Measurements from ENCODE around the gene MRPL44.

The MRPL44 gene

DNA sequence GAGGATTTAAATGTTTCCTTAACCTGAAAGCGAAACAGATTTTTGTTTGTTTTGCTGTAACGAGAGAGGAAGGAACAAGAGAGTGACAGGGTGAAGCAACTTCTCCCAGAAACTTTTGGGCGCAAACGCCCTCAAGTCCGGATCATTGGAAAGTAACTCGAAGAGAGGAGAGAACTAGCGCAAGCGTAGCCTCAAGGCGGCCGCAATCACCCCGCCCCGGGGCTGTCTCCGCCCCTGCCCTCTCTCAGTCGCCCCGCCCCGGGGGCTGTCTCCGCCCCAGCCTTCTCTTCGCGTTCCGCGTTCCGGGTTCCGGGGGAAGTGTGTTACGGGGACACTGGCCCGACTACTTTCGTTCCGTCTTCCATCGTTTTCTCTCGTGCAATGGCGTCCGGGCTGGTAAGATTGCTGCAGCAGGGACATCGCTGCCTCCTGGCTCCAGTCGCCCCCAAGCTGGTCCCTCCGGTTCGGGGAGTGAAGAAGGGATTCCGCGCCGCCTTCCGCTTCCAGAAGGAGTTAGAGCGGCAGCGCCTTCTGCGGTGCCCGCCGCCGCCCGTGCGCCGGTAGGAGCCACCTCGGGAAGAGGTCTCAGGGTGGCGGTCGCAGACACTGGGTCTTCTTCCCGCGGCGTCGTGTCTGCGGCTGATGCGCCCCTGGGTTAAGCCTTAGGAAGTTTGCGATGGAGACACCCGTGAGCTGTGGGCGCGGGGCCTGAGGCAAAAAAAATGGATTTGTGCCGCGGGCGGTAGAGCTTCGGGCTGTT lies at the start of gene MRPL44:
MRPL44 (plus strand) TSS at position 372 of the 760 bp plus-strand sequence; CDS start at position 382, 10 bp downstream.
- peak; percentile 95 for DNase-seq (ENCODE audit: low spot score)

DNA sequence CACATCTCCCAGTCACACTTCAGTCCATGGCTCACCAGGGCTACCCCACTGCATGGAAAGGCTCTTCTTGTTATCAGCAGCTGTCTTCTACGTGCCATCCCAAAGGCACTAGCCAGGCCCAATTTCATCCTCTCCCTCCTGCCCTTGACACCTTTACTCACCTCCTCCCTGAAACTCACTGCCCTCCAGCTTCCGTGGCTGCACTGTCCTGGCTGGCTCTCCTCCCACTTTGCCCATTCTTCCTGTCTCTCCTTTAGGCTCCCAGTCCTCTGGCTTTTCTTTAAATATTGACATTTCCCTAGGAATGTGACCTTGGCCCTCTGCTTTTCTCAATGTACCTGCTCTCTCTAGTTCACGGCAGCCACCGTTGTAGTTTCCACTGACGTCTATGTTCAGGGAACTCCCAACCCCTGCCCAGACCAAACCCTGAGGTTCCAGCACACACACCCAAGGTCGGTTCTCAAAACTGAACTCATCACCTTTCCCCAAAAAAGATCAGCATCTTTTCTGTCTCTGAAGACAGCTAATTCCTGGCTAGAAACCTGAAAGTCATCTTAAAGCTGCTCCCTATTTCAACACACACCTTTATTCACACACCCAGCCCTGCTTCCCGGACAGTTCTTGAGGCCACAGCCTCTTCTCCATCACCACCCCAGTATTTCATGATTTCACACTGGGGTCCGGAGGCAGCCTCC lies 48.8 kb upstream of the MRPL44 start:
- no peak for DNase-seq (ENCODE audit: low spot score)

DNA sequence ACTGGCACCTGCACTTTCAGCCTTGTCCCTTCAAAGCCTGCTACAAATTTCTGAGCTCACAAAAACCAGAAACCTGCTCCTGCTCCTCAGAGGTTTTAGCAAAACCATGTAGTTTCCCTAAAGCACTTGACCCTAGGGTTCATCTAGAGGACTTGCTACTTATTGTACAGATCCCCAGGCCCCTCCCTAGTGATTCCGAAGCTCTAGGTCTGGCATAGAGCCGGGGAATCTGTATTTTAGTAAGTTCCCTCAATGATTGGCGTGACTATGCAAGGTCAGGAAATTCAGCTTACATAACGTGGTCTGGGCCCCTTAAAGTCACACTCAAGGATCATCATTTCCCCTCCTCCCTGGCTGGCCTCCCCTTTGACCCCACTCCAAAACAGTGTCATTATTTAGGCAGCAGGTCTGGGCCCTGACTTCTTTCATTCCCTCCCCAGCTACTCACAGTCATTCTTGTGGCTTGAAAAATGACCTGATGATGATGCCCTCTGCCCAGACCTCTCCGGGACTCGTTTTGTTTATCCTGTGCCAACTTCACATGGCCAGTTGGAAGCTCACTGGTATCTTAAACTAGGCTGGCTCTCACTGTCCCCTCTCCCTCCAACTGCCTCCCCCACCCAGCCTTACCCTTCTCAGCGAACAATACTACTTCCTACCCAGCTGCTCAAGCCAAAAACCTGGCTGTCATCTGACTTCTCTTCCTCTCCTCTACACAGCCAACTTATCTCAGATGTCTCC lies 48.1 kb upstream of the MRPL44 start:
- no peak for DNase-seq (ENCODE audit: low spot score)

DNA sequence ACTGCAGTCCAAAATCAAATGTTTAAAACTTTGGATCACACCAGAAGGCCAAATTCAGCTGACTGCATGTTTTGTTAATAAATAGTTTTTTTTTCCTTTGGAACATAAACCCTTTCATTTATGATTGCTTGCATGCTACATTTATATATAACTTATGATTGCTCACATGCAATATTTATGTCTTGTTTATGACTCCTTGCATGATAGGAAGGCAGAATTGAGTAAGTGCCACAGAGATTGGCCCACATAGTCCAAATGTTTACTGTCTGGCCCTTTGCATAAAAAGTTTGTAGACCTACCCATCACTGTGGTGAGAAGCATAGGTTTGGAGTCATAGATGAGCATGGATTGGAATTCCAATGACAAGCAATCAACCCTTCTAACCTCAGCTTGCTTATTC lies 42.9 kb upstream of the MRPL44 start:
- peak; percentile 35 for DNase-seq (ENCODE audit: low spot score)

DNA sequence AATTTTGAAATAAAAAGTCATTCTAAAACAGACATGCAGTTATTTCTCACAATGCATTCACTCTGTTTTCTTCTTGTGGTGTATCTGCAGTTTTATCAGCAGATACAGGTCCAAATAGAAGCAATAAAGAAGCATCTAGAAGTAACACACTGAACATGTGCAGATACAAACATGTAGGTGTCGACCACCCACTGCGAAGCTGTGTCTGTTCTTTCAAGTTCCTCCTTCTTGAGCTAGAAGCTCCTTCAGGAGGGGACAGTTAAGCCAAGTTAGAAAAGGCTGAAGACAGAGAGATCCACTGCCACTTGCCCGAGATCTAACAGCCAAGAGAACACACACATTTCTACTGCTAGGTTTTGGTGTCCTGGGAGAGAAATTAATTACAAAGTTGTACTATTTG lies 42.2 kb upstream of the MRPL44 start:
- DNase-seq (ENCODE audit: low spot score): no peak

DNA sequence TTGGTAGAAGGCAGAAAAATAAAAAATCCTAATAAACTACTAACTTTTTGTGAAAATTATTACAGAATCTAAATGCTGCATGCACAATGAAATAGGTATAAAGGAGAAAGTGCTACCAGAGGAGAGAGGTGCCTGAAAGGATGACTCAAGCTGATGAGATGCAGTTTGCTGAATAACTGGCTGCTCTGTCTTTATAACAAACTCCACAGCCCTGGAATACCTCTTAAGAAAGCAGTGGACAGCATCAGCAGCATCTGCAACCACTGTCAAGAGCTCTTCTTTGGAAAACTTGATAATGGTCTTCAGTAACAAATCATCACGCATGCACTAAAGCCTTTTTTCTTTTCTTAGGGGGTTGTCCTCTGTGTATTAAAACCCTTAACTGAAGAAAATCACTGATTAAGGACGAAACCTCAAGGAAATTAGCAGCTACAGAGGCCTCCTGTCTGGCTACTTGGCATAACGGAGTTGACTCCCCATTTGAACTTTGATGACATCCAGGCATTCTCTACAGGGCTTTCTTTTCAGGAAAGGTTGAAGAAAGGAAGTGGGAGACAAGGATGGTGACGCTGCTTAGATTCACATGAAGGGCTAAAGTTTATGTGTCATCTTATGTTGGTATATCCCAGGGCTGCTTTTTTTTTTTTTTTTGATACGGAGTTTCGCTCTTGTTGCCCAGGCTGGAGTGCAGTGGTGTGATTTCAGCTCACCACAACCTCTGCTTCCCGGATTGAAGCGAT lies 40.9 kb upstream of the MRPL44 start:
- no peak for DNase-seq (ENCODE audit: low spot score)

DNA sequence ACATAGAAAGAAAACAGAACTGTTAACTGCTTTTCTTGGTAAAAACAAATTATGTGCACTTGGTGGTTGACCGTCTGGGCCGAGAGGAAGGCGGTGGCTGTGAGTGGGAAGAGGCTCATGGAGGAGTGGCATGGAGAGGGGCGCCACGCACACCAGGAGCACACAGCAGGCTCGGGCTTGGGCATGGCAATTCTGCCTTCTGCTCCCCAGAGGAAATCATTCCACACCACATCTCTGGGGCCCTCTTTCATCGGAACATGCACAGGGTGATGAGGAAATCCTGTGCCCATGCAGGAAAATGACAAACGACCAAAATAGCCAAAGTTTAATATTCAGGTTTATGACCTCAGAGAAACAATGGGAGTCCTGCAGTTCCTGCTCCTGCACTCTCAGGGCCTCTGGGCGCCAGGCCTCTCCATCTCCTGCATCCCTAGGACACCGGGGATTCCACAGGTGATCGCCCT lies 38.6 kb upstream of the MRPL44 start:
- DNase-seq (ENCODE audit: low spot score): no peak

DNA sequence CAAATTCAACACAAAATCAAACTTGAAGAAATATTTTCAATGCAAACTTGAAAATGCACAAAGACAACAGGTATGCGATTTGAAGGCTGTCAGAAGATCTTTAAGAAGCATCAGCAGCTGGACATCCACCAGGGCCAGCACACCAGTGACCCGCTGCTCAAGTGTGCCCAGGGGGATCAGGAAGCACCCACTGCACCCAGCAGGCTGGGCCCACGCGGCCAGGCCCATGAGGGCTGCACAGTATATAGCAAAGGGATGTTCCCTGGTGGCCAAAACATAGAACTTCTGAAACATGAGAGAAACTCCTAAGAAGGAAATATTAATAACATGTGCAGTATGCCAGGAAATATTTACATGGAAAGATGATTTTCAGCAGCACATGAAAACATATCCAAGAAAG lies 37.2 kb upstream of the MRPL44 start:
- DNase-seq (ENCODE audit: low spot score): no peak

DNA sequence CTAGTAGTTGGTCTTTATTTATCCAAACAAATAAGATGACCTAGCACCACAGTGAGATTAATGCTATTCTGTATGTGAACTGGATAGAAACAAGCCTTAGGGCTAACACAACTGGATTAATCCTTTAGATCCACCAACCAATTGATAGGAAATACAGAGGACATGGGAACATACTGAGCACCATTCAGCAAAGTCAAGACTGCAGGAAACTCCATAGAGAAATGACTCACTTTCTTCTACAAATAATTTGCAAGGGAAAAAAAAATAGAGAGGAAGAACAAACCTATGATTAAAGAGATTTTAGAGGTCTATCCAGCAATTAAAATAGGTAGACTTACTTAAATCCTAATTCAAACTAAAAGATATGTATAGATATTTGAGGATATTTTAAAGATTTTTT lies 36.1 kb upstream of the MRPL44 start:
- no peak for DNase-seq (ENCODE audit: low spot score)

DNA sequence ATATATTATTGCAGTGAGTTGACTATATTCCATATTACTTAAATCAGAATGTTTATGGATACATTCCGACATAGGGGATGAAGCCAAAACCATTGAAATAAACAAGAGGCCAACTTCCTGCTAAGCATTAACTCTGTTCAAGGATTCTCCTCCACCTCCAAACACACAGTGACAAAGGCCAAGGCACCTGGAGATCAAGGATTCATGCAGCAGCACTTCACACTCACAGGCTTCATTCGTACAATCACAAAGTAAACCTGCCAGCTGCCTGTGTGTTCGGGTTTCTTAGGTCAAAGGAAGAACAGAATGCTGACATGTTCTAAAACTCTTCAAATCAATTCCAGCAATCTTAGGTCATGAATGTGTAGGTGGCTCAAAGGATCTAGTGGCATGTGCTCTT lies 35.0 kb upstream of the MRPL44 start:
- DNase-seq (ENCODE audit: low spot score): no peak

DNA sequence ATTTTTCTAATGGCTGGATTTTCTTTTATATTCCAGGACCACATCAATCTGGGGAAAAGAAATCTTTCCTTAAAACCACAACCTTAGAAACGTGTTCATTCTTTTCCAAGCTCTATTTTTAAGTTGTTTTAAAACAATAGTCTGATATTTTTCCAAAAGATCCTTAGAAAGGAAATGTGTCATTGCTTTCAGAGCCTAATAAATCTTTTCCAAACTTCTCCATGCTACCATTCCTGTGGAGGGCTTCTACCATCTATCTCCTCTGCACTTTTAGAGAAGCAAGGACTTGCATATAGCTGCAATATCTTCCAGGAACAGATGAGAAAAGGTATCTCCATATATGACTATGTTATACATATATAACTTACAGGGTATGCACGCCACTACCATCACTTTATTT lies 33.3 kb upstream of the MRPL44 start:
- no peak for DNase-seq (ENCODE audit: low spot score)

DNA sequence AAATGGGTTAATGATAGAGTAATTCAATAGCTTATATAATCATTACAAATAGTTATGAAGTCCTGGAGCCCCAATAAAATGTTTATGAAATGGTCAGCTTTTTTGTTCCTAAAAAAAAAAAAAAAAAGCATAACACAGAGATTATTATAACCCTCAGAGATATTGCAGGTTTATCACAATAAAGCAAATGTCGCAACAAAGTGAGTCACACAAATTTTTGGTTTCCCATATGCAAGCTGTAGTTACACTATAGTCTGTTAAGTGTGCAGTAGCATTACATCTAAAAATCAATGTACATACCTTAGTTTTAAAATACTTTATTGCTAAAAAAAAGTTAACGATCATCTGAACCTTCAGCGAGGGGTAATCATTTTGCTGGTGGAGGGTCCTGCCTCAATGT lies 32.2 kb upstream of the MRPL44 start:
- no peak for DNase-seq (ENCODE audit: low spot score)

DNA sequence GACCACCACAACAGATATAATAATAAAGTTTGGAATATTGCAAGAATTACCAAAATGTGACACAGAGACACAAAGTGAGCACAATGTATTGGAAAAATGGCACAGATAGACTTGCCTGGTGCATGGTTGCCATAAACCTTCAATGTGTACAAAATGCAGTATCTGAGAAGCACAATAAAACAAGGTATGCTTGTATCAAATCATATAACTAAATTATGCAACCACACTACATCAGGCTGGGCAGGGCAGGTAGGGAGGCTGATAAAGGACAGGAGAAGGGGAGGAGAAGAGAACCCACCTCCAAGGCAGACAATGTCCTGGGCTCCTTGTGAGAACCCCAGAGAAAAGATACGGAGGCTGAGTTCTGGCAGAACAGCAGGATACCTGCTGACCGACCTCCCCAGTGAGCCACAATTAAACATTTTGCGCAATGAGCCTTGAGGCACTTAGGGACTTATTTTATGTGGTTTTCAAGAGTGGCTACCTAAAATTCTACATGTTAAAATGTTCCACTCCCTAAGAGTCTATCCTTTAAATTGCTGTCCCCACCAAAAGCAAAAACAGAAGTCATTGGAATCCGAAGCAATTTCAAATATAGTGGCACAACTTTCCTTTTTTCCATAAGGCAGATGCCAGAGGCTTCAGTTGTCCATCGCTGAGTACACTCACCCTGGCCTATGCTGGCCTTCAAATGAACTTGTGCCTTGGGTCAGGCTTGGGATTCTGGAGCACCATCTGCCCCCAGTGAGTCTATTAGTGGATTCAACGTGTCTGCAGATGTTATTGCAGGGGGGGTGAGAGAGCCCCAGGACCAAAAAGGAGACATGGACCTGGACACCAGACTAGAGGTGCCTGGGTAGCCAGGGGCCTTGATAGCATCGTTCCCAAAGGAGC lies 28.9 kb upstream of the MRPL44 start:
- DNase-seq (ENCODE audit: low spot score): no peak

DNA sequence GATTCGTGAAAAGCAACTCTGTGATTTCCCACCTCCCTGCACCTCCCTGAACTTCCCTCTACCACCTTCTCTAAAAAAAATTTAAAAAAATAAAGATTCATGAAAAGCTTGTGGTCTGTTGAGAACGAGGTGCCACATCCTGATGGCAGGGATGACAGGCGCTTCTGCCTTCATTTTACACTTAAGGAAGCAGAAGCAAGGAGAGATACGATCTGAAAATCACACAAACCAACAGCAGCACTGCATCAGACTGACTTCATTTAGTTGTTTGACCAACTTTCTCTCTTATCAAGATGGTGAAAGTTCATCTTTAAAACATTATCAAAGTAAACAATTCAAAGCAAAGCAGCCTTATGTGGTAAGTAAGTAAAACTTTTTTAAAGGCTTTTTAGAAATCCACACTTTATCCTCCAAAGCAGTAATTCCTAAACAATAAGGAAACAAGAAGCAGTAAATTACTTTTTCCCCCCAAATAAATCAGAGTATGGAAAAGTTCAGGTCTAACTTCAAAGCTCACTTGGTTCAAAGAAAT lies 27.6 kb upstream of the MRPL44 start:
- no peak for DNase-seq (ENCODE audit: low spot score)

DNA sequence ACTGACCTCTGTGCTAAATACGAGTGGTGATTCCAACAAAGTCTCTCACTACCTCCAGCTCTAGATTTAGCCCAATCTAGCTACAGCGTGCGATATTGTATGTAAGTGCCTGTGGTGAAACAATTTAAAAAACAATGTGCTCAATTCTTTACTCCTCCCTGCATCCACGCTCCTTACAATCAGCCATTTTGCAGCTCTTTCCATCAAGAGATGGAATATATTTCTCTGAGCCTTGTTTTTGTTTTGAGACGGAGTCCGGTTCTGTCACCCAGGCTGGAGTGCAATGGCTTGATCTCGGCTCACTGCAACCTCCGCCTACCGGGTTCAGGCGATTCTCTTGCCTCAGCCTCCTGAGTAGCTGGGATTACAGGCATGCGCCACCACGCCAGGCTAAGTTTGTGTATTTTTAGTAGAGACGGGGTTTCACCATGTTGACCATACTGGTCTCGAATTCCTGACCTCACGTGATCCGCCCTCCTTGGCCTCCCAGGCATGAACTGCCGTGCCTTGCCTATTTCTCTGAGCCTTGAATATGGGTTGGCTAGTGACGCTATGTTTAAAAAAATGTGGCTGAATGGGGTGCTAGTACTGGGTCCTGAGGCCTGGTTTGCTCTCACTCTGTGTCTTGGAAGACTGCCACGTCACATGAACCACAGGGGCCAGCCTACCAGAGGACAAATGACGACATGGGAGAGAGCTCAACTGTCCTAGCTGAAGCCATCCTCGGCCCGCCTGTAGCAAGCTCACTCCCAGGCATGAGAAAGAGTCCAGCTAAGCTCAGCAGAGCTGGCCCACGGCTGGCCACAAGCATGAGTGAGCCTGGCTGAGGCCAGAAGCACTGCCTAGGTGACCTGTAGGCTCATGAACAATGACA lies 26.9 kb upstream of the MRPL44 start:
- peak; percentile 46 for DNase-seq (ENCODE audit: low spot score)

DNA sequence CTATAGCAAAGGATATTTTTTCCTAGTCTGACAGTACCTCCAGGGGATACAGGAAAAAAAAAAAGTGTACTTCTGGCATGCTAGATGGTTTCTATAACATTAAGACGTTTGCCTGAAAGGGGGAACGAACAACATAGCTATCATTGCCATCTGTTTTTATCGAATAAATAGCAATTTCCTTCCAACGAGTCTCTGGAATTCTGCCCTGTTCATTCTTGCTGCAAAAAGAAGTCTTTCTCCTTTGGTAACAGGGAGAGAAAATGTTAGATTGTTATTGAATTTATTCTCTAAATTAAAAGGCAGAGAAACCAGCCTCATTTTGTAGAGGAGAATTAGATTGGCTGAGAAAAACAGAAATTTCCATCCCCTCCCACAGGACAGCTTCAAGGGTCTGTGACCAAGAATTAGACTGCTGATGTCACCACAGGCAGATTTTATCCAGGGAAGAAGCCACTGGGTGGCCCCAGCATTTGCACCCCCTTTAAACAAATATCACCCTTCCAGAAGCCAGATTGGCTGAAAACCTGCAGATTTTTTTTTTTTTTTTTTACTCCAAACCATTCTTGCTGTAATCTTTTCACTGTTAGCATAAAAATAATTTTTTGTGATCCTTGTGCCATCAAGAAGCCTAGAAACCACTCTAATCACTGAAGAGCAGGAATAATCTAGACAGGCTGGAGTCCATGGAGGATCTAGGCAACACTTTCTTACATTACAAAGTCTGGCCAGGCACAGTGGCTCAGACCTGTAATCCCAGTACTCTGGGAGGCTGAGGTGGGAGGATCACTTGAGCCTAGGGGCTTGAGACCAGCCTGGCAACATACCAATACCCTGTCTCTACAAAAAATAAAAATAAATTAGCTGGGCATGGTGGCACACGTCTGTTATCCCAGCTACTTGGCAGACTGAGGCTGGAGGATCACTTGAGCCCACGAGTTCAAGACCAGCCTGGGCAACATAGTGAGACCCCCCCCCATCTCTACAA lies 24.2 kb upstream of the MRPL44 start:
- no peak for DNase-seq (ENCODE audit: low spot score)

DNA sequence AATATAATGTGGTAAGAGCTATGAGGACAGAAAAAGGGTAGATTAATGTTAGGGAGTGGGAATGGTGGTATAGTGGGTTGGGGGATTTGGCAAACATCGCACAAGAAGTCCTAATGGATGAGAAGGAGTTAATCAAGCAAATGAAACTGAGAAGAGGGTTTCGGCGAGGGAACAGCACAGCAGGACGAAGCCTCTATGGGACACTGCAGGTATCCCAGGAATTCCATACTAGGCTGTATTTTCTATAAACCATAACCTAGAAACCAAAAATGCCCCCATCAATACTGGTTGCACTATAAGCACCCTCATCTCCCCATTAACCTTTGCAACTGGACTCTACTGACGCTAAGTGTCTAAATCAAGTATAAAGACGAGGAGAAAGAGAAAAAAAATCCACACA lies 22.4 kb upstream of the MRPL44 start:
- DNase-seq (ENCODE audit: low spot score): no peak

DNA sequence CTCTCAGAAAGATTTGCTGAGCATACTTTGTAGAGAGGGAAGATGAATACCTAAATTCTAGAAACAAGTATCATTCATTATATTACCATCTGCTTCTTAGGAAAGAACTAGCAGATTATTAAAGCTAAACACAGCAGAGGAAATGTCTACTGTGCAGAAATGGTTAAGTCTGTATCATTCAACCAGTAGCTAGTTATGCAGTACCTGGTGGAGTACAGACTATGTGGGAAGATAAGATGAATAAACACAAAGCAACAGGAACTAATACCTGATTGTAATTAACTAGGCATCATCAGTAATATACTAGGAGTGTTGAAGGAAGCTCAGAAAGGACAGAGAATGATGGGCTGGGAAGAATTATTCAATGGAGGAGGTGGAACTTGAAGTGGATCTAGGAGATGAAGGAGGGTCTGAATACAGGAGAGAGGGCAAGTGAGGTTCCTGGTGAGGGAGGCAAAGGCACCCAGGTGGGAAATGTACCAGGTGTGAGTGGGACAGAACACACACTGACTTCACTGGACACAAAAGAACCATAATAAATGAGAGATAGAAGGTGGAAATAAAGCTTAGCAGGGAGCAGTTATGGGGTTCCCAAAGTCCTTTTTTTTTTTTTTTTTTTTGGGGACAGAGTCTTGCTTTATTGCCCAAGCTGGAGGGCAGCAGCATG lies 21.7 kb upstream of the MRPL44 start:
- no peak for DNase-seq (ENCODE audit: low spot score)

All from AG08396 (cell line).